HuH-7 (cell line): ENCODE data around the gene CDH4.

Experiments
- DNase-seq: peaks from one replicate; pipeline ENCODE4 v3.0.0; 2011; ENCODE audit warnings: low spot score

The CDH4 gene

GRCh38 chr20:61561111-61561830, 309.2 kb downstream of the CDH4 start:
- no peak for DNase-seq

DNA sequence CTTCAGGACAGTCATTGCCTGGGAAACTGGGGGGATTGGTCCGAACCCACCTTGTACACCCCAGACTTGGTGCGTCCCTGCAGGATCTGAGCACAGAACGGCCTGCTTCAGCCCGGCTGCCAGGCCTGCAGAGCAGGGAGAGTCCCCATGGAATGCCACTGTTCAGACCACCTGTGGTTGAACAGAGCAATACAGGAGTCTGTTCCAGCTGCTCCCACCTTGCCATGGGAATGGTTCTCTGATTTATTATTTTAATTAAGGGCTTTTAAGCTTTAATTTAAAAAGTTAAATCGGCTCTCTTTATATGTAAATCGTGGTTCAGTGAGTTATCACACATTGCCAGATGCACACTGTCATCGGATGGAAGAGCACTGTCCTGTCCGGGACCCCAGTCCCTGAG, 310.4 kb downstream of the CDH4 start:
- no peak for DNase-seq

DNA sequence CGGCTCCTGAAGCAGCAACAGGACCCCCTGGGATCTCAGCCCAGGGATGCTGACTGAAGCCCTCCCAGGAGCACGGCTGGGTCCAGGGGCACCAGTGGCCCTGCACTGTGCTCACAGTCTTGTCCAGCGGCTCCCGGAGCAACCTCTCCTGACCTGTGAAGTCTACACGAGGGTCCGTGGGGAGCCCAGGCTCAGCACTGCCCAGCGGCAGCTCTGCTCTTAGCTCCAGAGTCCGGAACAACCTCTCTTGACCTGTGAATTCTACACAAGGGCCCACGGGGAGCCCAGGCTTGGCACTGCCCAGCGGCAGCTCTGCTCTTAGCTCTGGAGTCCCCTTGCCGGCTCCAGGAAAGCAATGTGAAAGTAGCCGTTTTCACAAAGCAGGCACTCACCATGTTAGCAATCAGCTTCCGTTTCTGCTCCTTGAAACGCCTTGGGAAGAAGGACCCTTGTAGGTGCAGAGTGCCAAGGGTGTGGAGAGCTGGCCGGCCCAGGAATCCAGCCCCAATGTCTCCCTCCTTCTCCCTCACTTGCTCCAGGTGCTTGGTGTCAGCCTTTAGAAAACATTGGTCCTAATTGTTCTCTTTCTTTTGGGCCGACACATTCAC, 310.9 kb downstream of the CDH4 start:
- DNase-seq = no peak

DNA sequence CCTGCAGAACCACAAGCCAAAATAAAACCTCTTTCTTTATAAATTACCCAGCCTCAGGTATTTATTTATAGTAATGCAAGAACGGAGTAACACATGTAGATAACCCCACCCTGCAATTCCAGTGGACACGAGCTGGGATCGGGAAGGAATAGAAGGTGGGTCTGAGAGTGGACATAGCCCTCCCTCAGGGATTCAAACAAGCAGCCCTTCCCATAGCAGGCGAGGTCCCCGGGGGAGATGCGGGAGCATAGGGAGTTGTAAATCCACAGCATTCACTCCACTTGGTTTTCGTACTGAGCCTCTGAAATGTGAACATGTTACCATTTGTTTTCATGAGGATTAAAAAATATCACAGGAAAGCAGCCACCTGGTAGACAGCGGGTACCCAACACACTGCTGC, 312.6 kb downstream of the CDH4 start:
- DNase-seq = no peak

DNA sequence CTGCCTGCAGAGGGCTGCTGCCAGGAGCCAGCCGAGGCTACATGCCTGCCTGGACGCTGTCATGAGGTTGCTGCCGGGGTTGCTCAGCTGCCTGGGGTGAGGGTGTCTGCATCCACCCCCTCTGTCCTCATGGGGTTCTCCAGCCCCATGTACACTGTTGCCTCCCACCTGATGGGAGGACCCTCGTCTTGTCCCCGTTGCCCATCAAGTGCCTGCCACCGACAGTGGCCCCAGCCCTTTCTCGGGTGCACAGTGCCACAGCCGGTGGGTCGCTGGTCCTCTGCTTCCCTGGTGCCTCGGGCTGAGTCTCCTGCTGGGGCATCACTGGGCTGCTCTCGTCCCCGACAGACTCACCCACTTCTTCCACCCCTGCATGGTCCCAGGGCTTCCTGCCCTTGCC, 313.7 kb downstream of the CDH4 start:
- no peak for DNase-seq

GRCh38 chr20:61566691-61567090, 314.6 kb downstream of the CDH4 start:
- DNase-seq = no peak

- DNase-seq = no peak
Measured at GRCh38 chr20:61567204-61567603, 315.1 kb downstream of the CDH4 start.

GRCh38 chr20:61569825-61570224, 317.8 kb downstream of the CDH4 start:
- DNase-seq = no peak

DNA sequence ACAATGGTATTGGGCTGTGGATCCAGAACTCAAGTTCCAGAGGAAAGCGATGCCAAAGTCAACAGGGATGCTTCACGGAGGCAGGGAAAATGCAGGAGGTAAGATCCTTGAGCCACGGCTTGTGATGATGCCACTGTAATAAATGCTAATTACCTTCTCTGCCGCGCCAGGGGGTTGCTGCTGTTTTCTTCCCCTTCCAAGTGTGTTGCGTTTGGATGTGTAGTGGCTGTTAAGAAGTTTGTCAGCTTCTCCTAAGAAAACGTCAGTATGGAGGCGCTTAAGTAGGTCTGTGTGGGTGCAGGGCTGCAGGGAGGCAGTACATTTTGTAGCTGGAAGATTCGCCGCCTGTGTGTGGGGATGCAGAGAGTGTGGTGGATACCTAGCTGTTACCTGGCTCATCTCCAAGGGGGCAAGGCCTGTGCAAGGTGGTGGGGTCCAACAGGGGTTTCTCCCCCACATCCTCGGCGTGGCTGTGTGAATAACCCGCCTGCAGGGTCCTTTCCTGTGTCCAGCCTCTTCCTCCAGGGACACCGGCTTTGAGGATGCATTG, 318.7 kb downstream of the CDH4 start:
- no peak for DNase-seq

DNA sequence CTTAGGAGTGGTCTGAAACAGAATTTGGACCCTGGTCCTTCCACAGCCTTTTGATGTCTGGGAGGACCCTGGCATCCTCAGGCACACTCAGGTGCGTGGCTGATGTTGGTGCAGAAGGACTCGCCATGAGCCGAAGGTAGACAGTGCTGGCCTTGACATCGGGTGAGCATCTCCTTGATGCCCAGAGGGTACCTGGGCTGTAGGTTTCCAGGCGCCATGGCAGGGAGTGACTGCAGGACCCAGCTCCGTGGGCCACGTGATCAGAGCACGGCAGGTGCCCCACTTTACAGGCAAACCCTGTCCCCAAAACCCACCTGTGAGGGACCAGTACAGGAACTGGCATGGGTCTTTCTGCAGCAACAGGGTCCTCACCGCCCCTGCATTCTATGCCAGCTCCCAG, 319.2 kb downstream of the CDH4 start:
- DNase-seq = no peak

GRCh38 chr20:61571916-61572711, 320.1 kb downstream of the CDH4 start:
- DNase-seq = no peak

- no peak for DNase-seq
Measured at GRCh38 chr20:61572789-61573188, 320.7 kb downstream of the CDH4 start.

DNA sequence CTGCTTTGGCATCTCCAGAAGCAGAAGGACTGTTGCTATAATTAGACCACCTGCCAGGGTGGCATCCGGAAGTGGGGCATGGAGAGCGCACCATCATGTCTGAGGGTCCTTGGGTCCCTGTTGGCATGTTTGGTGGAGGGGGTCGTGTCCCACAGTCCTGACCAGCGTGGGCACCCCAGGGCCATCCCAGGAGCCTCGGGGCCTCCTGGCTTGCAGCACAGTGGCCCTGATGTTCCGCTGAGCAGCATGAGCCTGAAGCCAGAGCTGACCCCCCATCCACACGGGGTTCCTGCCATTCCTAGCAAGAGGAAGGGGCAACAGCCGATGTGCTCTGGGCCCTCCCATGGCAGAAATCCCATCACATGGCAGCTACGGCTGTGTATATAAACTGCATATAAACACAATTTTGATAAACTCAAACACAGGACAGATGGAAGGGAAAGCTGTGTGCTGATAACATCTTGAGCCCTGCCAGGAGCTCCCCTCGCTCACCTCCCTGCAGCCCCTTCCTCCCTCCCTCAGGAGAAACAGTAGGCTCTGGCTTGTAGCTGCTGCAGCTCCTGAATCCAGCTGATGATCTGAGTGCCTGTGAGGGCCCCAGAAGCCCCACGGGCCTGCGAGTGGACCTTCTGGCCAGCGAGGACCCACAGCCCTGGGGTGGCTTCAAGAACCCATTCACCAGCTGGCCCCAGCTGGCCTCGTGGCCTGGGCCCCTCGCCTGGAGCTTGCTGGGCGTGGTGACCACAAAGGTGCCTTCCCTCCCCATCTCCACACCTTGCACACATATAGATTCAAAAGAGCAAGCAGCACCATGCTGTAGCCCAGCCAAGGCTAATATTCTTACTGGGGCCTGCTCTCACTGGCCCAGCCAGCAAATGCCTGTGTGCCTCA, 321.6 kb downstream of the CDH4 start:
- no peak for DNase-seq

DNA sequence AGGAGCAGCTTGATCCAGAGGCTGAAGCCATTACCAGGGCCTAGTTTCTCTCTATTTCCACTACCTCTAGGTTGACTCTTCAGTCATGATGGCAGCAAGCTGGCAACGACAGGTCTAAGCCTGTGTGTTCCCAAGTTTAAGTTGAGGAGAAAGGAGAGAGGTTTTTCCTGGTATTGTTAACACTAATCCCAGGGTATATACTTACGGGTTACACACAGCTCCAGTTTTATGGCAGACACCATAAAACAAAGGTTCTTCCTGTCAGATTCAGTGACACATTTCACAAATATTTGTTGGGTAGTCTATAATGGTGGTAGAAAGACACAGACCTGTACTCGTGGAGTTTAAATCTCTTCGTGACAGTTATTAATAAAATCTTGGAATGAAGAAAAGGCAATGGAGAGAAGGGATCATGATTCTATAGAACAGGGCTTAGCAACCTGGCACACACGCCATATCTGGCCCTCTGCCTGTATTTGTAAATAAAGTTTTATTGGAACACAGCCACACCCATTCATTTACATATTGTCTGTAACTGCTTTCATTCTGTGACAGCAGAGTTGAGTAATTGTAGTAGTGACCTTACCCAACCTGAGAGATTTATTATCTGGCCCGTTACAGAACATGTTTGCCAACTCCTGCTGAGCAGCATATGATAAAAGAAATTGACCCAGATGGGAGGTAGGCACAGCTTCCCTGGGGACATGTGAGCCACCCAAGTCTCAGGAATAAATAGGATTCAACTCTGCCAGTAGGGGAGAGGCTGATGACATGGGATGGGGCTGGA, 323.3 kb downstream of the CDH4 start:
- no peak for DNase-seq

- DNase-seq = no peak
Measured at GRCh38 chr20:61576372-61576771, 324.3 kb downstream of the CDH4 start.

- DNase-seq = no peak
Measured at GRCh38 chr20:61577065-61577464, 325.0 kb downstream of the CDH4 start.

- DNase-seq = no peak
Measured at GRCh38 chr20:61579908-61580307, 327.8 kb downstream of the CDH4 start.

- no peak for DNase-seq
Measured at GRCh38 chr20:61580958-61581824, 329.1 kb downstream of the CDH4 start.

- DNase-seq = no peak
Measured at GRCh38 chr20:61581825-61582188, 329.7 kb downstream of the CDH4 start.
